T-helper 22 cell (primary cell): Measurements from ENCODE around the gene DMKN.

Experiments used
- DNase-seq: peaks from one replicate; pipeline ENCODE4 v3.0.0-alpha.2; 2020; ENCODE audit warnings: low read depth

DMKN gene

GRCh38 chr19:35549879-35550523, 36.6 kb upstream of the DMKN start:
- no peak for DNase-seq

GRCh38 chr19:35549174-35549788, 35.8 kb upstream of the DMKN start:
- DNase-seq = peak; percentile 24

GRCh38 chr19:35546532-35546931, 33.1 kb upstream of the DMKN start:
- DNase-seq = no peak

GRCh38 chr19:35545855-35546381, 32.5 kb upstream of the DMKN start:
- peak; percentile 26 for DNase-seq

- peak; percentile 55 for DNase-seq
Observed at GRCh38 chr19:35545001-35545854, 31.8 kb upstream of the DMKN start, which contains the start of gene TMEM147. Gene TMEM147, plus strand, starts transcription at chr19:35545626. Its CDS starts 114 bp downstream, at chr19:35545740.

GRCh38 chr19:35544110-35544802, 30.8 kb upstream of the DMKN start:
- DNase-seq = no peak

GRCh38 chr19:35543280-35544109, 30.0 kb upstream of the DMKN start:
- DNase-seq = no peak

- DNase-seq = no peak
Observed at GRCh38 chr19:35542209-35542608, 28.8 kb upstream of the DMKN start.

GRCh38 chr19:35540356-35540927, 27.0 kb upstream of the DMKN start:
- DNase-seq = no peak

GRCh38 chr19:35539850-35540249, 26.4 kb upstream of the DMKN start:
- no peak for DNase-seq

GRCh38 chr19:35539314-35539713, 25.9 kb upstream of the DMKN start:
- DNase-seq = no peak

GRCh38 chr19:35534803-35535480, 21.5 kb upstream of the DMKN start:
- DNase-seq = no peak

GRCh38 chr19:35533822-35534392, 20.5 kb upstream of the DMKN start:
- DNase-seq = no peak

GRCh38 chr19:35533201-35533821, 19.9 kb upstream of the DMKN start, which contains the start of gene GAPDHS:
Gene GAPDHS, plus strand, starts transcription at chr19:35533456. Its CDS starts 72 bp downstream, at chr19:35533528.
- DNase-seq = no peak

GRCh38 chr19:35531291-35531690, 17.8 kb upstream of the DMKN start:
- DNase-seq = no peak

- no peak for DNase-seq
Observed at GRCh38 chr19:35529241-35530218, 16.1 kb upstream of the DMKN start.

GRCh38 chr19:35528218-35529038, 15.0 kb upstream of the DMKN start, which contains the start of gene SBSN:
Gene SBSN, minus strand, starts transcription at chr19:35528311. Its CDS starts 30 bp downstream, at chr19:35528281.
- DNase-seq = no peak
